Measurements from ENCODE around the gene FAM217A. TPM values are rescaled to one million over a fixed set of nuclear protein-coding genes. Genes with fewer than 3 reads are reported as not detected.

The FAM217A gene
- total and polyA plus RNA-seq, 2 of the 13 experiments (the other 11 are each of a cell fraction or from before 2014, with no cell fraction given): not detected

DNA sequence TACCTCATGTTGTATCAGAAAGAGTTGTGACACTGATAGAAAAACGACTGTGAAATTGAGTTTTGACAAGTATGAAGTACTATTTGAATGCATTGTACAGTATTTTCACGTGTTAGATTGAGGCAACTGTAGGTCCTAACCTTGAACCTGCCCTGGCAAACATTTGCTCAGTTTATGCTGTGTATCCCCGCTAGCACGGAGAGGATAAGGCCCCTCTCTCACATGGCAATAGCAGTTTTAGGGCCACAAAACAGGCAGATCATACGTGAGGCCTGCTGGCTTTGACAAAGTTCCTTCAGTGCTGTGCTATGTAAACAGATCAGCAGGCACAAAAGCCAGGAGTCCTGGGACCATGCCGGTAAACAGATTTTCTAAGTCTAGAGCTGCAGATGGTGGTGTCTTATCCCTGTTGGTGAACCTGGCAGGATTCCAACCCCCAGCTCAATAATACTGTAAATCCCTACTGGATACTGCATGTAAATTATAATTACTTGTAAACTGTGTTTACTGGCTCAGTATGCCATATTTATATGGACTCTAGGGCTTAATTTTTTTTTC is 23.8 kb upstream of the FAM217A start (continued):
- TF ChIP-seq EP300 (IDR thresholded peaks at IDR 0.05; ENCODE audit: low read depth in 2 of 2, low read length in 2 of 2): peak; percentile 88 to 91; a peak in 3 of 4 replicates
- TF ChIP-seq EP300 (CRISPR knock-in tag; IDR thresholded peaks at IDR 0.05; ENCODE audit: borderline replicate concordance): peak; percentile 91
- no peak for TF ChIP-seq ZNF24 (IDR thresholded peaks at IDR 0.05)
- no peak for TF ChIP-seq CSRNP2 (CRISPR knock-in tag; conservative IDR thresholded peaks at IDR 0.05; ENCODE audit: low read depth)
- peak; percentile 97 for TF ChIP-seq SMAD3 (CRISPR knock-in tag; IDR thresholded peaks at IDR 0.05)
- peak; percentile 99 for TF ChIP-seq IKZF5 (CRISPR knock-in tag; IDR thresholded peaks at IDR 0.05)
- peak; percentile 91; the same call in 1 of the 2 replicates for TF ChIP-seq NFKBIZ (CRISPR knock-in tag; IDR thresholded peaks at IDR 0.05)
- TF ChIP-seq, protein P1, sequence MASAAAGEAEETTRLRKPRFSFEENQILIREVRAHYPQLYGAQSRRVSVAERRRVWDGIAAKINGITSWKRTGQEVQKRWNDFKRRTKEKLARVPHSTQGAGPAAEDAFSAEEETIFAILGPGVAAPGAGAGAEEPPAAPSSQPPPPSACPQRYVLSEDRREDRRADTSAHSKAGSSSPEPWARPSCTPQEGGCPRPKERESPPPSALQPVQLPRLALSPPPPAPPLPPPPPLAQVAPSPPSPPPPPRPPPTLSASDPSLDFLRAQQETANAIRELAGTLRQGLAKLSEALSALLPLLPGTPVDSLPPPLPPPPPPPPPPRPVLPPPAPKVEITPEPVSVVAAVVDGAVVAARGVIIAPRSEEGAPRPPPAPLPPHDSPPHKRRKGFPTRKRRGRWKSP (CRISPR knock-in tag; IDR thresholded peaks at IDR 0.05): peak; percentile 59; the same call in 1 of the 2 replicates
- TF ChIP-seq, protein P2, sequence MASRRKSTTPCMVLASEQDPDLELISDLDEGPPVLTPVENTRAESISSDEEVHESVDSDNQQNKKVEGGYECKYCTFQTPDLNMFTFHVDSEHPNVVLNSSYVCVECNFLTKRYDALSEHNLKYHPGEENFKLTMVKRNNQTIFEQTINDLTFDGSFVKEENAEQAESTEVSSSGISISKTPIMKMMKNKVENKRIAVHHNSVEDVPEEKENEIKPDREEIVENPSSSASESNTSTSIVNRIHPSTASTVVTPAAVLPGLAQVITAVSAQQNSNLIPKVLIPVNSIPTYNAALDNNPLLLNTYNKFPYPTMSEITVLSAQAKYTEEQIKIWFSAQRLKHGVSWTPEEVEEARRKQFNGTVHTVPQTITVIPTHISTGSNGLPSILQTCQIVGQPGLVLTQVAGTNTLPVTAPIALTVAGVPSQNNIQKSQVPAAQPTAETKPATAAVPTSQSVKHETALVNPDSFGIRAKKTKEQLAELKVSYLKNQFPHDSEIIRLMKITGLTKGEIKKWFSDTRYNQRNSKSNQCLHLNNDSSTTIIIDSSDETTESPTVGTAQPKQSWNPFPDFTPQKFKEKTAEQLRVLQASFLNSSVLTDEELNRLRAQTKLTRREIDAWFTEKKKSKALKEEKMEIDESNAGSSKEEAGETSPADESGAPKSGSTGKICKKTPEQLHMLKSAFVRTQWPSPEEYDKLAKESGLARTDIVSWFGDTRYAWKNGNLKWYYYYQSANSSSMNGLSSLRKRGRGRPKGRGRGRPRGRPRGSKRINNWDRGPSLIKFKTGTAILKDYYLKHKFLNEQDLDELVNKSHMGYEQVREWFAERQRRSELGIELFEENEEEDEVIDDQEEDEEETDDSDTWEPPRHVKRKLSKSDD (CRISPR knock-in tag; IDR thresholded peaks at IDR 0.05; ENCODE audit: low read depth): peak; percentile 85; the same call in 1 of the 2 replicates
- no peak for TF ChIP-seq CHD2 (IDR thresholded peaks at IDR 0.05; ENCODE audit: low read depth, low read length)
- peak; percentile 72; the same call in 1 of the 2 replicates for TF ChIP-seq ARHGAP35 (CRISPR knock-in tag; IDR thresholded peaks at IDR 0.05; ENCODE audit: borderline replicate concordance)
- TF ChIP-seq, protein P3, sequence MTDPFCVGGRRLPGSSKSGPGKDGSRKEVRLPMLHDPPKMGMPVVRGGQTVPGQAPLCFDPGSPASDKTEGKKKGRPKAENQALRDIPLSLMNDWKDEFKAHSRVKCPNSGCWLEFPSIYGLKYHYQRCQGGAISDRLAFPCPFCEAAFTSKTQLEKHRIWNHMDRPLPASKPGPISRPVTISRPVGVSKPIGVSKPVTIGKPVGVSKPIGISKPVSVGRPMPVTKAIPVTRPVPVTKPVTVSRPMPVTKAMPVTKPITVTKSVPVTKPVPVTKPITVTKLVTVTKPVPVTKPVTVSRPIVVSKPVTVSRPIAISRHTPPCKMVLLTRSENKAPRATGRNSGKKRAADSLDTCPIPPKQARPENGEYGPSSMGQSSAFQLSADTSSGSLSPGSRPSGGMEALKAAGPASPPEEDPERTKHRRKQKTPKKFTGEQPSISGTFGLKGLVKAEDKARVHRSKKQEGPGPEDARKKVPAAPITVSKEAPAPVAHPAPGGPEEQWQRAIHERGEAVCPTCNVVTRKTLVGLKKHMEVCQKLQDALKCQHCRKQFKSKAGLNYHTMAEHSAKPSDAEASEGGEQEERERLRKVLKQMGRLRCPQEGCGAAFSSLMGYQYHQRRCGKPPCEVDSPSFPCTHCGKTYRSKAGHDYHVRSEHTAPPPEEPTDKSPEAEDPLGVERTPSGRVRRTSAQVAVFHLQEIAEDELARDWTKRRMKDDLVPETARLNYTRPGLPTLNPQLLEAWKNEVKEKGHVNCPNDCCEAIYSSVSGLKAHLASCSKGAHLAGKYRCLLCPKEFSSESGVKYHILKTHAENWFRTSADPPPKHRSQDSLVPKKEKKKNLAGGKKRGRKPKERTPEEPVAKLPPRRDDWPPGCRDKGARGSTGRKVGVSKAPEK (CRISPR knock-in tag; IDR thresholded peaks at IDR 0.05; ENCODE audit: borderline replicate concordance): peak; percentile 99
- TF ChIP-seq, protein P4, sequence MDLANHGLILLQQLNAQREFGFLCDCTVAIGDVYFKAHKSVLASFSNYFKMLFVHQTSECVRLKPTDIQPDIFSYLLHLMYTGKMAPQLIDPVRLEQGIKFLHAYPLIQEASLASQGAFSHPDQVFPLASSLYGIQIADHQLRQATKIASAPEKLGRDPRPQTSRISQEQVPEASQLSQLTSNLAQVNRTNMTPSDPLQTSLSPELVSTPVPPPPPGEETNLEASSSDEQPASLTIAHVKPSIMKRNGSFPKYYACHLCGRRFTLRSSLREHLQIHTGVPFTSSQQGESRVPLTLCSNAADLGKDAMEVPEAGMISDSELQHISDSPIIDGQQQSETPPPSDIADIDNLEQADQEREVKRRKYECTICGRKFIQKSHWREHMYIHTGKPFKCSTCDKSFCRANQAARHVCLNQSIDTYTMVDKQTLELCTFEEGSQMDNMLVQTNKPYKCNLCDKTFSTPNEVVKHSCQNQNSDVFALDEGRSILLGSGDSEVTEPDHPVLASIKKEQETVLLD (CRISPR knock-in tag; IDR thresholded peaks at IDR 0.05; ENCODE audit: low read depth): peak; percentile 65; the same call in 1 of the 2 replicates
- TF ChIP-seq MBD4 (IDR thresholded peaks at IDR 0.05; ENCODE audit: borderline replicate concordance, low read length): peak; percentile 83; the same call in 1 of the 2 replicates
- TF ChIP-seq THAP11 (CRISPR knock-in tag; IDR thresholded peaks at IDR 0.05): peak; percentile 82
- peak; percentile 98; the same call in 1 of the 2 replicates for TF ChIP-seq ZNF292 (CRISPR knock-in tag; IDR thresholded peaks at IDR 0.05; ENCODE audit: borderline replicate concordance, low read depth)
- peak; percentile 77; the same call in 1 of the 2 replicates for TF ChIP-seq ZNF232 (CRISPR knock-in tag; IDR thresholded peaks at IDR 0.05; ENCODE audit: borderline replicate concordance)

Data from HepG2 (cell line).